Panc1 (cell line): ENCODE measurements around the gene KIAA1671.

ENCODE experiments used
- POLR2AphosphoS5 ChIP-seq: IDR thresholded peaks from 2 replicates; pipeline ENCODE4 v1.6.1; 2012; ENCODE audit warnings: mild to moderate bottlenecking, low read depth, low read length, moderate library complexity
- REST ChIP-seq, 2 experiments: IDR thresholded peaks; 2 replicates each; pipeline ENCODE4 v1.6.1; 2011 to 2012; ENCODE audit warnings: low read depth in 2 of 2, control low read depth in 1 of 2, low read length in 1 of 2, mild to moderate bottlenecking in 1 of 2, moderate library complexity in 1 of 2; ENCODE audit not compliant: insufficient read depth in 1 of 2
- SIN3A ChIP-seq: IDR thresholded peaks from 2 replicates; pipeline ENCODE4 v1.6.1; 2012; ENCODE audit warnings: low read depth, mild to moderate bottlenecking, low read length, moderate library complexity, borderline replicate concordance; ENCODE audit not compliant: insufficient read depth
- TCF7L2 ChIP-seq: IDR thresholded peaks from 2 replicates; pipeline ENCODE4 v1.6.1; 2011; ENCODE audit warnings: mild to moderate bottlenecking, low read depth, low read length, inconsistent platforms
- TF ChIP-seq, protein P1 (sequence below): fragments of 450-650 bp; IDR thresholded peaks from 2 replicates; pipeline ENCODE4 v1.5.1; 2017; ENCODE audit warnings: mild to moderate bottlenecking

GRCh38 chr22:25192406-25192805 lies 239.9 kb downstream of the KIAA1671 start:
- TF ChIP-seq, protein P1, sequence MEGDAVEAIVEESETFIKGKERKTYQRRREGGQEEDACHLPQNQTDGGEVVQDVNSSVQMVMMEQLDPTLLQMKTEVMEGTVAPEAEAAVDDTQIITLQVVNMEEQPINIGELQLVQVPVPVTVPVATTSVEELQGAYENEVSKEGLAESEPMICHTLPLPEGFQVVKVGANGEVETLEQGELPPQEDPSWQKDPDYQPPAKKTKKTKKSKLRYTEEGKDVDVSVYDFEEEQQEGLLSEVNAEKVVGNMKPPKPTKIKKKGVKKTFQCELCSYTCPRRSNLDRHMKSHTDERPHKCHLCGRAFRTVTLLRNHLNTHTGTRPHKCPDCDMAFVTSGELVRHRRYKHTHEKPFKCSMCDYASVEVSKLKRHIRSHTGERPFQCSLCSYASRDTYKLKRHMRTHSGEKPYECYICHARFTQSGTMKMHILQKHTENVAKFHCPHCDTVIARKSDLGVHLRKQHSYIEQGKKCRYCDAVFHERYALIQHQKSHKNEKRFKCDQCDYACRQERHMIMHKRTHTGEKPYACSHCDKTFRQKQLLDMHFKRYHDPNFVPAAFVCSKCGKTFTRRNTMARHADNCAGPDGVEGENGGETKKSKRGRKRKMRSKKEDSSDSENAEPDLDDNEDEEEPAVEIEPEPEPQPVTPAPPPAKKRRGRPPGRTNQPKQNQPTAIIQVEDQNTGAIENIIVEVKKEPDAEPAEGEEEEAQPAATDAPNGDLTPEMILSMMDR = no peak
- TF ChIP-seq POLR2AphosphoS5 (no peak), REST (IDR thresholded peaks at IDR 0.05; ENCODE audit: insufficient read depth in 1 of 2, low read depth in 2 of 2, low read length in 1 of 2) (no peak), TCF7L2 (no peak), SIN3A (no peak)
